AG09319 (cell line): ENCODE data around the gene COX6A2.

Experiments used
- DNase-seq: peaks from one replicate; pipeline ENCODE4 v3.0.0-alpha.2; 2010; ENCODE audit warnings: low read depth; ENCODE audit errors: extremely low read depth
- TF ChIP-seq, protein P1 (sequence below): IDR thresholded peaks from 2 replicates; pipeline ENCODE4 v1.5.1; 2011; ENCODE audit warnings: low read depth, mild to moderate bottlenecking, inconsistent platforms, low read length, moderate library complexity

The COX6A2 gene

DNA sequence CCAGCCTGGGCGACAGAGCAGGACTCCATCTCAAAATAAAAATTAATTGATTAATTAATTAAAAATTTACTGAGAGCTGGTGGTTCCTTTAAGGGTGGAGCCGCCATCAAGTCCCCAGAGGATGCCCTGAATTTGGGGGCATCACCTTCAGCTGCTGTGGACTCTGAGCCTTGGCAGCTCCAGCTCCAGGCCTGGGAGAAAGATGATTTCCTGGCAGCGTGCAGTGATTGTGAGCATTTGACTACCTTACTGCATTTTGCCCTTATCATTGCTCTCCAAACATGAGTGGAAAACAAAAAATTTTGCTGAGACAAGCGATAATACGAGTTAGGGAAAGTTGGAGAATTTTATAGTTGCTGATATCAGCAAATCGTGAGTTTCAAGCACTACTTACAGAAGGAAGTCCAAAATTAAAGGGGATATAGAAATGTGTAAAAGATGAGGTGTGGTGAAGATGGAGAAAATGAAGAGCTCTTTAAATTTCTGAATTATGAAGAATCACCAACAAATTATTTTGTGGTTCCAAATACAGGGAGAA, 37.6 kb downstream of the COX6A2 start:
- TF ChIP-seq, protein P1, sequence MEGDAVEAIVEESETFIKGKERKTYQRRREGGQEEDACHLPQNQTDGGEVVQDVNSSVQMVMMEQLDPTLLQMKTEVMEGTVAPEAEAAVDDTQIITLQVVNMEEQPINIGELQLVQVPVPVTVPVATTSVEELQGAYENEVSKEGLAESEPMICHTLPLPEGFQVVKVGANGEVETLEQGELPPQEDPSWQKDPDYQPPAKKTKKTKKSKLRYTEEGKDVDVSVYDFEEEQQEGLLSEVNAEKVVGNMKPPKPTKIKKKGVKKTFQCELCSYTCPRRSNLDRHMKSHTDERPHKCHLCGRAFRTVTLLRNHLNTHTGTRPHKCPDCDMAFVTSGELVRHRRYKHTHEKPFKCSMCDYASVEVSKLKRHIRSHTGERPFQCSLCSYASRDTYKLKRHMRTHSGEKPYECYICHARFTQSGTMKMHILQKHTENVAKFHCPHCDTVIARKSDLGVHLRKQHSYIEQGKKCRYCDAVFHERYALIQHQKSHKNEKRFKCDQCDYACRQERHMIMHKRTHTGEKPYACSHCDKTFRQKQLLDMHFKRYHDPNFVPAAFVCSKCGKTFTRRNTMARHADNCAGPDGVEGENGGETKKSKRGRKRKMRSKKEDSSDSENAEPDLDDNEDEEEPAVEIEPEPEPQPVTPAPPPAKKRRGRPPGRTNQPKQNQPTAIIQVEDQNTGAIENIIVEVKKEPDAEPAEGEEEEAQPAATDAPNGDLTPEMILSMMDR, result no peak
- DNase-seq, result no peak

DNA sequence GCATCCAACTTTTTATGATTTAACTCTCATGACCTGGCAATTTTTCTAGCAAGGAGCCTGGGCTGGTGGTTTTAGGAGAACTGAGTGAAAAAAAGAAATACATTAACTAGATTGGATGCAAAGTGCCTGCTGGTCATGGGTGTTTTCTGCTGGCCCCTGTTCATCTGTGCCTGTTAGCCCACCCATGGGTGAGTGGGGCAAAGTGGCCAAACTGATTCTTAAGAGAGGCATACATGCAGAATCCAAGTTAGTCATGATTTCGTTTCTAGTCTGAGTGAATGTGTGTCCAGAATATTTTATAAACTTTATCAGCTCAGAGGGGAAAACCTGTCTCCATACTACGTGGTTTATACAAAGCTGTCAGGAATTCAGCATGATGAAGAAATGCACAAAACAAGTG, 39.6 kb downstream of the COX6A2 start:
- DNase-seq, result no peak
- TF ChIP-seq, protein P1, result no peak

DNA sequence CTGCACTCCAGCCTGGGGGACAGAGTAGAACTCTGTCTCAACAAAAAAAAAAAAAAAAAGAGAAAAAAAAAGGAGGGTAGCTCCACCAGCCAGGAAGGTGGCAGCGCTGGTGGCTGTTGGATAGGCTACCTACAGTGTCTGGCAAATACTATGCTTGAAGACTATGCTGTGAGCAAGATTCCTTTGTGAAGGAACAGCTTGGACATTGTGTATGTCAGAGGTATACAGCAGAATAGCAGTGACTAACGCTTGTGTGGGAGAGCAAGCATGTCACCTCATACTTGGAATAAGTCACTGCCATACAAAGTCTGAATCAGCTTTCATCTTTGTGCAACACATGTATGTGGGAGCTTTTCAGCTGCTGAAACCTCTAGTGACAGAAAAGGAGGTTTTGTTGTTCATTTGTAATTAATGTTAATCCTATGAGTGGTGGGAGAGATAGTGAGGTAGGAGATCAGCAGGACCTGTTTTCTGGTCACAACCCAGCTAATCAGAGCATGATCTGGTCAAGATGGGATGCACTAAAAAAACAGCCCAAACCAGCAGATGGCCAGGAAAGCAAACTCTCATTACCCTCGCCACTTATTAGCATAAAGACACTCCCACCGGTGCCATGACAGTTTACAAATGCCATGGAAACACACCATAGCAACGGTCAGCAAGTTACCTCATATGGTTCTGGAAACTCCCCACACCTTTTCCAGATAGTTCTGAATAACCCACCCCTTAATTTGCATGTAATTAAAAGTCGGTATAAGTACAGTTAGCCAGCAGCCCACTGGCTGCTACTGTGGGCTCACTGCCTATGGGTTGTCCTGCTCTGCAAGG, 41.8 kb downstream of the COX6A2 start:
- DNase-seq, result no peak
- TF ChIP-seq, protein P1, result no peak

DNA sequence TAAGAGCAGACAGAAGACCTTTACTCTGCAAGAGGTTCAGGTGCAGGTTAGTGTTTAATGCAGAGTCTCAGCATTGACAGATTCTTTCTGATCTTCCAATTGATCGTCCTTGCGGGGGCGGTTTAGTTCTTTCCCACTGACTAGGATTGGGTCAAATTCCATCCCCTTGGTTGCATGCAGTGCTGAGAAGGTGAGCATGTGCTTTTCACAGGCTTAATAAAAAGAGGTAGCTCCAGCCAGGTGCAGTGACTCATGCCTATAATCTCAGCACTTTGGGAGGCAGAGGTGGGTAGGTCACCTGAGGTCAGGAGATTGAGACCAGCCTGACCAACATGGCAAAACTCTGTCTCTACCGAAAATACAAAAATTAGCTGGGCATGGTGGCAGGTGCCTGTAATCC, 42.5 kb downstream of the COX6A2 start:
- TF ChIP-seq, protein P1, result no peak

DNA sequence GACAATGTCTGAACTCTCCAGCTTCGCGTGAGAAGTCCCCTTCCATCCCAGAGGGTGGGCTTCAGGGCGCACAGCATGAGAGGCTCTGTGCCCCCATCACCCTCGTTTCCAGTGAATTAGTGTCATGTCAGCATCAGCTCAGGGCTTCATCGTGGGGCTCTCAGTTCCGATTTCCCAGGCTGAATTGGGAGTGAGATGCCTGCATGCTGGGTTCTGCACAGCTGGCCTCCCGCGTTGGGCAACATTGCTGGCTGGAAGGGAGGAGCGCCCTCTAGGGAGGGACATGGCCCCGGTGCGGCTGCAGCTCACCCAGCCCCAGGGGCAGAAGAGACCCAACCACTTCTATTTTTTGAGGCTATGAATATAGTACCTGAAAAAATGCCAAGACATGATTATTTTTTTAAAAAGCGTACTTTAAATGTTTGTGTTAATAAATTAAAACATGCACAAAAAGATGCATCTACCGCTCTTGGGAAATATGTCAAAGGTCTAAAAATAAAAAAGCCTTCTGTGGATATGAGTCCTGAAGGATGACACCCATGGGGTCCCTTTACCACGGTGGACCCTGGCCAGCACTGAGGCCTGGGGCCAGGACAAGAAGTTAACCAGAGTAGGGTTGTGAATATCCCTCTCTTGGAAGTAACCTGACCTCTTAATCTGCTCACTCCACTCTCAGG, 45.5 kb downstream of the COX6A2 start:
- TF ChIP-seq, protein P1, result peak; percentile 70
- no peak for DNase-seq

More for the DNA sequence above, 42.5 kb downstream of the COX6A2 start:
- DNase-seq, result no peak

DNA sequence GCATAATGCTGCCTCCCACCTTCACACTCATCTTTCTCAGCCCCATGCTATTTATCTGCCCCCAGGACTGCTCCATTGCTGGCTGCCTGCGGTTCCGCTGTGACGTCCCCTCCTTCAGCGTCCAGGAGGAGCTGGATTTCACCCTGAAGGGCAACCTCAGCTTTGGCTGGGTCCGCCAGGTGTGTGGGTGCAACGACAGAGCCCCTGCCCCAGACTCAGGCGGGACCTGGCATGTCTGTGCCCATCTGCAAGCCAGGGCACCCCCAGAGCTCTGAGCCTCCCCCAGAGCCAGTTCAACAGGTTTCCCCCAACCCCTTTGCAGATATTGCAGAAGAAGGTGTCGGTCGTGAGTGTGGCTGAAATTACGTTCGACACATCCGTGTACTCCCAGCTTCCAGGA, 48.0 kb downstream of the COX6A2 start:
- DNase-seq, result no peak
- TF ChIP-seq, protein P1, result no peak
